Pancreas (tissue), 10 donors: Measurements from ENCODE around the gene SEC24D. TPM values are rescaled to one million over a fixed set of nuclear protein-coding genes. Genes with fewer than 3 reads are reported as not detected.

Experiments used
- ATAC-seq, 4 donors: fragments of 200-7000 bp; cut with Tn5 transposase; one replicate each; pipeline versions ENCODE4 v1.8.0 to v1.9.1; 2020; ENCODE audit warnings: mild to moderate bottlenecking in 4 of 4, moderate library complexity in 4 of 4
- DNase-seq, 6 donors: peaks; one replicate each; pipeline ENCODE4 v3.0.0-alpha.2; 2020
- FAIRE-seq: peaks from 2 replicates; lab custom pipeline; 2012; peaks lifted over from hg19 to GRCh38; lab: Jason Lieb, UNC
- H3K27ac ChIP-seq, 4 donors: fragments of 200-600 bp; sonication (generic); 1 replicate in 3 of 4; 2 replicates in 1 of 4; pipeline versions ENCODE4 v1.5.0 to v1.8.0; 2020
- H3K27me3 ChIP-seq, 4 donors: fragments of 200-600 bp; one replicate each; pipeline ENCODE4 v1.8.0; 2021
- H3K36me3 ChIP-seq, 3 donors: fragments of 200-600 bp; sonication (generic) in 1 of 3; one replicate each; pipeline versions ENCODE4 v1.5.0 to v1.8.0; 2020 to 2021
- H3K4me1 ChIP-seq, 3 donors: fragments of 200-600 bp; one replicate each; pipeline ENCODE4 v1.8.0; 2021
- H3K4me3 ChIP-seq, 4 donors: fragments of 200-600 bp; sonication (generic) in 2 of 4; one replicate each; pipeline versions ENCODE4 v1.5.0 to v1.8.0; 2020 to 2021
- H3K9me3 ChIP-seq, 4 donors: fragments of 200-600 bp; one replicate each; pipeline ENCODE4 v1.8.0; 2021
- CTCF ChIP-seq, 4 donors: fragments of 200-600 bp; sonication (generic) in 3 of 4; IDR thresholded peaks; one replicate each; pipeline versions ENCODE4 v1.5.0 to v1.8.0; 2021; ENCODE audit warnings: antibody characterized with exemption in 4 of 4
- whole genome bisulfite sequencing, 2 donors: extraction: QIAGEN DNeasy Blood & Tissue Kit; methylation state at CpG; one replicate each; pipeline ENCODE4 v1.1.7; 2013; 5-methylcytosine and 5-hydroxymethylcytosine counted together
- intact Hi-C, 3 donors: fragments of 100-400 bp; cut with DNase I; formaldehyde crosslinking; loops; one replicate each; pipeline versions ENCODE4 v1.11.1 to v1.14.2; 2022
- polyA plus RNA-seq, 2 donors: library from polyadenylated mRNA; stranded (reverse); fragments of 200-250 nt; gene quantifications; one replicate each; pipeline ENCODE4 v1.2.3, GENCODE V29; 2013
- total RNA-seq, 6 donors: library from RNA; stranded (reverse); fragmentation: NEBNext Ultra II Directional in 4 of 6; extraction: Animal tissue kit (Norgen Biotek cat#: 25700) in 4 of 6; gene quantifications; one replicate each; pipeline versions ENCODE4 v1.2.1 to v1.2.4, GENCODE V29; 2021 to 2023
- donor health status: healthy with polysubstance abuse.
- donor health status: DM: no; HTN: no; CAD: no; lungs with moderate emphysema.
- donor health status: DM: no; HTN: no; CAD: no.
- donor health status: control.
- donor health status: control.
- donor health status: Bipolar disorder and iron deficiency.
- donor health status: DM: yes; HTN: yes; CAD: no.
- donor health status: DM: no; HTN: no; CAD: no.
- donor health status: DM: no; HTN: no; CAD: no.
- donor health status: DM: yes; HTN: yes; CAD: no.

The SEC24D gene
- total and polyA plus RNA-seq, 8 donors: 10.9 to 49.6 (median 35.1) TPM

DNA sequence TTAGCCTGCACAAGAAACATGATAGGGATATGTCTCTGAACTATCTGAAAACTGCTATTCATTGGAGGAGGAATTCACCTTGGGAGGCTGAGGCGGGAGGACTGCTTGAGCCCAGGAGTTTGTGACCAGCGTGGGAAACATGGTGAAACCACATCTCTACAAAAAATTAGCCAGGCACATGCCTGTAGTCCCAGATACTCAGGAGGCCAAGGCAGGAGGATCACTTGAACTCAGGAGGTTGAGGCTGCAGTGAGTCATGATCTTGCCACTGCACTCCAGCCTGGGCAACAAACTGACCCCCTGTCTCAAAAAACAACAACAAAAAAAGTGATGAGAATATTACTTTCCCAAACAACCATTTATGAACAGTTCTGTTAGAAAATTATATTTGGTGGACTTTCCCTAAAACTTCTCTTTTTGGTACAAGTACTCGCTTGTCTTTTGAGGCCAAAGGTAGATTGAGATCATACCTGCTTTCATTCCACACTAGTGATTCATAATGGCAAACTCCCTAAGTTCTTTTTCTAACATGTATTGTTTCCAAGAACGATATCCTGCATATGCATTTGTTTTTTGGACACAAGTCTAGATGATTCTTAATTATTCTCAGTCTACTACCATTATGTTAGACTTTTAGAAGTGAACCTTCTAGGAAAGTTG lies 117.3 kb downstream of the SEC24D start:
- Histone ChIP-seq H3K4me1 (no peaks in the 10 kb centered on the region), H3K36me3 (peaks cover 0 to 12% (median 8%) of the 10 kb centered on the region in 3 donors), H3K27me3 (no peaks in the 10 kb centered on the region), H3K27ac (no peak overlapping the region), H3K9me3 (no peaks in the 10 kb centered on the region), H3K4me3 (no peak overlapping the region)
- DNase-seq: no peak
- WGBS, 2 donors: 93 to 95% methylated on average over 4 of the region's 4 CpGs
- TF ChIP-seq CTCF (IDR thresholded peaks at IDR 0.05): no peak
- intact Hi-C loops: no loop called here
- no peak for ATAC-seq
- FAIRE-seq: no peak

DNA sequence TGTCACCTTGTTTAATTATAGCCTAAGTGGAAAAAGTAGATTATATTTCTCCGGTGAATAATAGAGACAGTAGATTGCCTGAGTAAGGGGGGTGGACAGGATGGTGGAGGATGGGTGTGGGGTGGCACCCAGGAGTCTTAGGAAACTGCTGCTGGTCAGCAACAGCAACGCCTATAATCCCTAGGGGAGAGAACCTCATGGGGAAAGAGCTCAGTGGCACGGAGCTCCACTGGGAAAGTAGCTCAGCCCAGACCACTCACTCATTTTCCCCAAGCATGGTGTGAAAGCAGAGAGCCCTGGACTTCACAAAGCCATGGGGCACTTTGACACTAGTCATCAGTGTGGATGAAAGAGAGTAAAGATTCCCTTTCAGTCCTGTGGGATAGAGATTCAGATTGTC lies 119.6 kb downstream of the SEC24D start:
- H3K4me1 ChIP-seq: no peaks in the 10 kb centered on the region
- no peak for TF ChIP-seq CTCF (IDR thresholded peaks at IDR 0.05)
- no peaks in the 10 kb centered on the region for H3K27me3 ChIP-seq
- H3K36me3 ChIP-seq: no peaks in the 10 kb centered on the region
- FAIRE-seq (no peak), ATAC-seq (peak in 1 of 4 donors; percentile 45), DNase-seq (no peak)
- 46 to 59% methylated on average over 3 of the region's 3 CpGs for WGBS, 2 donors
- no peak overlapping the region for H3K27ac ChIP-seq
- H3K4me3 ChIP-seq: no peak overlapping the region
- no peaks in the 10 kb centered on the region for H3K9me3 ChIP-seq
- intact Hi-C loops: no loop called here

- no peak for ATAC-seq
- Histone ChIP-seq H3K4me1 (no peaks in the 10 kb centered on the region), H3K27me3 (no peaks in the 10 kb centered on the region), H3K27ac (no peak overlapping the region), H3K36me3 (peaks cover 0 to 13% (median 7%) of the 10 kb centered on the region in 3 donors), H3K9me3 (no peaks in the 10 kb centered on the region), H3K4me3 (no peak overlapping the region)
- no peak for TF ChIP-seq CTCF (IDR thresholded peaks at IDR 0.05)
- intact Hi-C loops: no loop called here
- no peak for FAIRE-seq
- DNase-seq: no peak
- WGBS, 2 donors: 92 to 94% methylated on average over 4 of the region's 4 CpGs
These were observed 121.2 kb downstream of the SEC24D start for GRCh38 chr4:118714682-118715081.

DNA sequence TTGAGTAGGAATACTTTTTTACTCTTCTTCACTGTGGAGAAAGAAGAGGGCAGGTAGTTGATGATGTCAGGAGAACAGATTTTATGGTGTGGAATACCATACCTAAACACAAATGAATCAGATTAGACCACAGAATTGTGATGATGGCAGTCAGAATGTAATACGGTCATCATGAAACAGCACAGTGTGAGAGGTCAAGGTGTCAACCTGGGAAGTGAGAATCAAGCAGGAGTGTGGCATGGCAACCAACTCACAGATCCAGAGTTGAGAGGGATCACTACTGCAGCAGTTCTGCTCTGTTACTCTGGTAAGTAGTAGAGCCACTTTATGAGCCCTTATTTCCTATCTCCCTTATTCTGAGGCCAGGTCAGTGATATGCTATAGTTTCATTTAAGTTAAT lies 123.1 kb downstream of the SEC24D start:
- FAIRE-seq: no peak

More for the DNA sequence above, 123.1 kb downstream of the SEC24D start:
- Histone ChIP-seq H3K27me3 (no peaks in the 10 kb centered on the region), H3K9me3 (no peaks in the 10 kb centered on the region), H3K36me3 (peaks cover 0 to 20% (median 16%) of the 10 kb centered on the region in 3 donors), H3K4me1 (no peaks in the 10 kb centered on the region), H3K4me3 (no peak overlapping the region), H3K27ac (no peak overlapping the region)
- DNase-seq: no peak
- WGBS, 2 donors: 67 to 83% methylated on average over 1 of the region's 1 CpG
- no peak for TF ChIP-seq CTCF (IDR thresholded peaks at IDR 0.05)
- ATAC-seq: no peak
- intact Hi-C loops: no loop called here
